ENCODE results near the gene VSX2. TPM values are rescaled to one million over a fixed set of nuclear protein-coding genes. Genes with fewer than 3 reads are reported as not detected.

VSX2 gene
- total RNA-seq, 1 donor from 2014 or later, result not detected

DNA sequence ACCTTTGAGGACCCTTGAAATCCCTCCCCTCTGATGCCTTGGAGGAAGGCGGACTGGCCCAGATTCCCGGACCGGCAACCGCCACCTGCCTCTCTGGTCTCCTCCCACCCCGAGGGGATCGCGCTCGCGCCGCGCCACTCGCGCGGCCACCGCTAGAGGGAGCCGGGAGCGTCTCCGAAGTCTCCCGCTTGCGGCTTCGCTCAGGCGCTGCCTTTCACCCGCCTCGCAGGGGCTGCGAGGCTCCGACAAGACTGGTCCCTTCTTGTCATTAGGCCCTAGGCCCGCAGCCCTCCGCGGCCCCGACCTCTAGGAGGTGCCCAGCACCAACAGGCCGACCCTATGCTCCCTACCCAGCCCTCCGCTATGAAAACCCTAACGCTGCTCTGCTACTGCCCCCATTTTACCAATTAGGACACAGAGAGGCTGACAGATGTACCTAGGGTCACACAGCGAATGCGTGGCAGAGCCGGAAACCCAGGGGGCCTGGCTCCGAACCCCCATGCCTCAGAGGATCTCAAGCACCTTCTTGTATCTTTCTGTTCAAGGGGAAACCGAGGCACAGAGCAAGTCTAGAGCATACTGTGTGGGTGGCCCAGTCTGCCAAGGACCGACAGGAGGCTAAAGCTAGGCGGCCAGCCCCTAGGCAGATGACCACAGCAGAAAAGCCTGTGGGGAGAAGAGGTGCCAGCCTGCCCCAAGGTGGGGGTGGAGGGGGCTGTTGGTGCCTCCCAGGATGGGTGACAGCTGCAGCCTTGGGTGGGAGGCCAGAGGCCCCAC, 21.4 kb upstream of the VSX2 start:
- H3K9me3 Mint-ChIP-seq (ENCODE audit: low read depth), result no peaks in the 10 kb centered on the region
- no peaks in the 10 kb centered on the region for H3K4me1 Mint-ChIP-seq (ENCODE audit: low read depth)
- no peaks in the 10 kb centered on the region for H3K36me3 Mint-ChIP-seq (ENCODE audit: low read depth)
- no peak overlapping the region for H3K27ac Mint-ChIP-seq (ENCODE audit: unreplicated experiment)
- H3K4me3 Mint-ChIP-seq (ENCODE audit: unreplicated experiment), result peak overlapping the region; percentile 35
- no peak for DNase-seq (ENCODE audit: low spot score)
- H3K27me3 Mint-ChIP-seq (ENCODE audit: low read depth), result peaks cover 33% of the 10 kb centered on the region
- TF ChIP-seq CTCF (IDR thresholded peaks at IDR 0.05), result peak; percentile 94

DNA sequence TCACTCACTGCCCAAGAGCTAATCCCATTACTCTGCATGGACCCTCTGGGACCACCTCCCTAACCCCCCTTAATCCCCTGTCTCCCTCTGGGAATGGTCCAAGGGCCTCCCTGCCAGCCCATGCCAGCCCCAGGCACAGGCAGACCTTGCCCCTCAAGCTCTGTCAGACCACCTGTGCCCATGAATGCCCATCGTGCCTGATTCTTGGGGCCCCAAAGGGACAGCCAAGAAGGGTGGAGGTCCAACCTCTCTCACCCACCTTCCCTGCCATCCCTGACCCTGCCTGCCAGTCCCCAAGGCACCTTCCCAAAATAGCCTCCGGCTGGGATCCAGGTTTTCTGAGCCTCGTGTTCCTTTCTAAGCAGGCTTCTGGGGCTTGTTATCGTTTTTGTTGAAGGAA, 20.8 kb upstream of the VSX2 start:
- H3K27ac Mint-ChIP-seq (ENCODE audit: unreplicated experiment), result no peak overlapping the region
- H3K36me3 Mint-ChIP-seq (ENCODE audit: low read depth), result no peaks in the 10 kb centered on the region
- peaks cover 35% of the 10 kb centered on the region for H3K27me3 Mint-ChIP-seq (ENCODE audit: low read depth)
- no peak for TF ChIP-seq CTCF (IDR thresholded peaks at IDR 0.05)
- no peak overlapping the region for H3K4me3 Mint-ChIP-seq (ENCODE audit: unreplicated experiment)
- DNase-seq (ENCODE audit: low spot score), result no peak
- no peaks in the 10 kb centered on the region for H3K4me1 Mint-ChIP-seq (ENCODE audit: low read depth)
- no peaks in the 10 kb centered on the region for H3K9me3 Mint-ChIP-seq (ENCODE audit: low read depth)

- TF ChIP-seq CTCF (IDR thresholded peaks at IDR 0.05), result no peak
- H3K27me3 Mint-ChIP-seq (ENCODE audit: low read depth), result peaks cover 31% of the 10 kb centered on the region
- no peaks in the 10 kb centered on the region for H3K36me3 Mint-ChIP-seq (ENCODE audit: low read depth)
- no peaks in the 10 kb centered on the region for H3K4me1 Mint-ChIP-seq (ENCODE audit: low read depth)
- H3K27ac Mint-ChIP-seq (ENCODE audit: unreplicated experiment), result no peak overlapping the region
- H3K4me3 Mint-ChIP-seq (ENCODE audit: unreplicated experiment), result no peak overlapping the region
- DNase-seq (ENCODE audit: low spot score), result no peak
- no peaks in the 10 kb centered on the region for H3K9me3 Mint-ChIP-seq (ENCODE audit: low read depth)
Observed at GRCh38 chr14:74219277-74220205, 19.7 kb upstream of the VSX2 start.

DNA sequence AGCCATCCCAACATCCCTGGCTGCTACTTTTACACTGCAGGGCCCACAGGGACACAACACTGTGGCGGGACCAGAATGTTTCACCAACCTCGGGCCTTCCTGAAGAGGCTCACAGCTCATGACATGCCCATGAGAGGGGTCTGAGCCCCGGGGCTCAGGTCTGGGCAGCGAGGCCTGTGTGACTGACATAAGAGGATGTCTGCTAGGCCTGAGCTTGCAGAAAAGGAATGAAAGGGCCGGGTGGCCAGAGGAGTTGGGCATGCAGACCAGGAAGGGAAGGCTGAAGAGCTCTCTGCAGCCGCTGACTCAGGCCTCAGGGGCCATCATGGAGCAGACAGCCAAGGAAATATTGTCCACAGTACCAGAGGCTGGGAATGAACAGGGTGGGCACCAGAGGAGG, 18.3 kb upstream of the VSX2 start:
- Mint-ChIP-seq H3K27ac (ENCODE audit: unreplicated experiment) (no peak overlapping the region), H3K27me3 (ENCODE audit: low read depth) (peaks cover 24% of the 10 kb centered on the region), H3K9me3 (ENCODE audit: low read depth) (no peaks in the 10 kb centered on the region), H3K36me3 (ENCODE audit: low read depth) (no peaks in the 10 kb centered on the region), H3K4me1 (ENCODE audit: low read depth) (no peaks in the 10 kb centered on the region), H3K4me3 (ENCODE audit: unreplicated experiment) (no peak overlapping the region)
- no peak for TF ChIP-seq CTCF (IDR thresholded peaks at IDR 0.05)
- DNase-seq (ENCODE audit: low spot score), result no peak

GRCh38 chr14:74221741-74222140, 17.5 kb upstream of the VSX2 start:
- no peaks in the 10 kb centered on the region for H3K36me3 Mint-ChIP-seq (ENCODE audit: low read depth)
- peaks cover 24% of the 10 kb centered on the region for H3K27me3 Mint-ChIP-seq (ENCODE audit: low read depth)
- H3K9me3 Mint-ChIP-seq (ENCODE audit: low read depth), result no peaks in the 10 kb centered on the region
- no peak for TF ChIP-seq CTCF (IDR thresholded peaks at IDR 0.05)
- H3K4me1 Mint-ChIP-seq (ENCODE audit: low read depth), result no peaks in the 10 kb centered on the region
- DNase-seq (ENCODE audit: low spot score), result peak; percentile 48
- H3K4me3 Mint-ChIP-seq (ENCODE audit: unreplicated experiment), result no peak overlapping the region
- H3K27ac Mint-ChIP-seq (ENCODE audit: unreplicated experiment), result no peak overlapping the region

All from chondrocyte (in vitro differentiated cells).